Calu3 (cell line): Measurements from ENCODE around the gene MCC. TPM values are rescaled to one million over a fixed set of nuclear protein-coding genes. Genes with fewer than 3 reads are reported as not detected.

Experiments used
- BruUV-seq: library from RNA; stranded (reverse); fragments of 400-500 nt; replicated peaks from 2 replicates; lab custom pipeline; 2021; lab: Mats Ljungman, UMichigan
- CTCF ChIA-PET: fragments of 300-600 bp; sonication (Branson Sonifier 250); formaldehyde crosslinking; loops from one replicate; lab custom pipeline; 2022; ENCODE audit warnings: antibody characterized with exemption; lab: Charles Lee
- DNase-seq: peaks from one replicate; pipeline ENCODE4 v3.0.0; 2022
- H3K27ac Mint-ChIP-seq: one replicate; pipeline ENCODE4 v1.8.0; 2022; ENCODE audit warnings: mixed read lengths; ENCODE audit not compliant: unreplicated experiment
- H3K27me3 Mint-ChIP-seq: one replicate; pipeline ENCODE4 v1.8.0; 2022; ENCODE audit warnings: mixed read lengths; ENCODE audit not compliant: unreplicated experiment
- H3K36me3 Mint-ChIP-seq: one replicate; pipeline ENCODE4 v1.8.0; 2022; ENCODE audit warnings: mild to moderate bottlenecking, moderate library complexity, mixed read lengths; ENCODE audit not compliant: insufficient read depth, unreplicated experiment
- H3K4me1 Mint-ChIP-seq: one replicate; pipeline ENCODE4 v1.8.0; 2022; ENCODE audit warnings: mild to moderate bottlenecking, low read depth, mixed read lengths; ENCODE audit not compliant: unreplicated experiment
- H3K4me3 Mint-ChIP-seq: one replicate; pipeline ENCODE4 v1.8.0; 2022; ENCODE audit warnings: mild to moderate bottlenecking, low read depth, moderate library complexity, mixed read lengths; ENCODE audit not compliant: unreplicated experiment
- H3K9me3 Mint-ChIP-seq: one replicate; pipeline ENCODE4 v1.8.0; 2022; ENCODE audit warnings: low read depth, mixed read lengths; ENCODE audit not compliant: unreplicated experiment
- intact Hi-C: fragments of 100-400 bp; cut with micrococcal nuclease; formaldehyde crosslinking; loops from one replicate; pipeline ENCODE4 v1.10.0; 2022; ENCODE audit not compliant: unreplicated experiment
- total RNA-seq: library from RNA; stranded (reverse); gene quantifications from 2 replicates; pipeline ENCODE4 v1.2.3, GENCODE V29; 2022
- TF ChIP-seq, protein P1 (sequence below): fragments of 200-600 bp; IDR thresholded peaks from one replicate; pipeline ENCODE4 v1.8.0; 2022; ENCODE audit warnings: antibody characterized with exemption; ENCODE audit not compliant: unreplicated experiment

The MCC gene
- total RNA-seq, 1 experiment from 2014 or later, result 2.8 TPM

DNA sequence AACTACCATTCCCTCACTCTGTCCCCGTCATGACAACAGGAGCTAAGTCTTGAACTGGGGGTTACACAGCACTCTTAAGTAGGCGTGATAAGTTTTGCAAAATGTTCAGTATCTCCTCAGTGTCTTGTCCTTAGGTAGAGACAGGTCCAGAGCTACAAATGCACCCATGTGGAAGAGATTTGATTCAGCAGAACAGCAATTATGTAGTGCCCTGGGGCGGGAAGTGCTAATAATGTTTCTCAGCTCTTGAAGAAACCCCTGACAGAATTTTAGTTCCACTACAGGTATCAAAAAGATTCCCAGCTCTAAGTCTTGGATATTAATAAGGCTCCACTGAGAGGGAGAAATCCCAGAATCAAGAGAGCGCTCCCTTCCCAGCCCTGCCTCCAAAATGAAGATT is 462.0 kb downstream of the MCC start:
- no peaks in the 10 kb centered on the region for H3K9me3 Mint-ChIP-seq
- TF ChIP-seq, protein P1, sequence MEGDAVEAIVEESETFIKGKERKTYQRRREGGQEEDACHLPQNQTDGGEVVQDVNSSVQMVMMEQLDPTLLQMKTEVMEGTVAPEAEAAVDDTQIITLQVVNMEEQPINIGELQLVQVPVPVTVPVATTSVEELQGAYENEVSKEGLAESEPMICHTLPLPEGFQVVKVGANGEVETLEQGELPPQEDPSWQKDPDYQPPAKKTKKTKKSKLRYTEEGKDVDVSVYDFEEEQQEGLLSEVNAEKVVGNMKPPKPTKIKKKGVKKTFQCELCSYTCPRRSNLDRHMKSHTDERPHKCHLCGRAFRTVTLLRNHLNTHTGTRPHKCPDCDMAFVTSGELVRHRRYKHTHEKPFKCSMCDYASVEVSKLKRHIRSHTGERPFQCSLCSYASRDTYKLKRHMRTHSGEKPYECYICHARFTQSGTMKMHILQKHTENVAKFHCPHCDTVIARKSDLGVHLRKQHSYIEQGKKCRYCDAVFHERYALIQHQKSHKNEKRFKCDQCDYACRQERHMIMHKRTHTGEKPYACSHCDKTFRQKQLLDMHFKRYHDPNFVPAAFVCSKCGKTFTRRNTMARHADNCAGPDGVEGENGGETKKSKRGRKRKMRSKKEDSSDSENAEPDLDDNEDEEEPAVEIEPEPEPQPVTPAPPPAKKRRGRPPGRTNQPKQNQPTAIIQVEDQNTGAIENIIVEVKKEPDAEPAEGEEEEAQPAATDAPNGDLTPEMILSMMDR, result no peak
- H3K27ac Mint-ChIP-seq, result no peak overlapping the region

DNA sequence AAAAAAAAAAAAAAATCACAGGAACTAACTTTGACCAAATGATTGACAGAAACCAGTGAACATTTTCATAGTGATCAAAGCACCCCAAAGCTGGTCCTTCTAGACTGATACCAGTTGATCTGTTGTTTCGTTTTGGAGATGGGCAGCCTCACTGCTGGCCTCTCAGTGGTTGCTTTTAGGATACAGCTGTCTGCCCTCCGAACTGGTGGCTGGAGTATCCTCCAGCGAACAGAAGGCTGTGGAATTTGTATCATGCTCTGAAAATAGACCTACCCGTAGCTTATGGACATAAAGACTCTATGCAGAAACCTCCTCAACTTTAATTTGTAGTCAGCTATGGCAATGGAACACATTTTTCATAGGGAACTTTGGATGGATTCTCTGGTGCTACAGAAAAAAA is 462.7 kb downstream of the MCC start:
- TF ChIP-seq, protein P1, result no peak
- Mint-ChIP-seq H3K4me1 (peaks cover 27% of the 10 kb centered on the region), H3K9me3 (no peaks in the 10 kb centered on the region), H3K27ac (no peak overlapping the region), H3K27me3 (no peaks in the 10 kb centered on the region), H3K4me3 (no peak overlapping the region), H3K36me3 (peaks cover 27% of the 10 kb centered on the region)
- BruUV-seq, result no TSS peak
- CTCF ChIA-PET, result no interaction called here
- DNase-seq, result no peak
- intact Hi-C loops, result no loop called here

More for the DNA sequence above, 462.0 kb downstream of the MCC start:
- CTCF ChIA-PET, result no interaction called here
- no peak for DNase-seq
- H3K27me3 Mint-ChIP-seq, result no peaks in the 10 kb centered on the region
- no TSS peak for BruUV-seq
- H3K4me1 Mint-ChIP-seq, result peaks cover 21% of the 10 kb centered on the region
- intact Hi-C loops, result no loop called here
- H3K4me3 Mint-ChIP-seq, result no peak overlapping the region
- H3K36me3 Mint-ChIP-seq, result peaks cover 21% of the 10 kb centered on the region

DNA sequence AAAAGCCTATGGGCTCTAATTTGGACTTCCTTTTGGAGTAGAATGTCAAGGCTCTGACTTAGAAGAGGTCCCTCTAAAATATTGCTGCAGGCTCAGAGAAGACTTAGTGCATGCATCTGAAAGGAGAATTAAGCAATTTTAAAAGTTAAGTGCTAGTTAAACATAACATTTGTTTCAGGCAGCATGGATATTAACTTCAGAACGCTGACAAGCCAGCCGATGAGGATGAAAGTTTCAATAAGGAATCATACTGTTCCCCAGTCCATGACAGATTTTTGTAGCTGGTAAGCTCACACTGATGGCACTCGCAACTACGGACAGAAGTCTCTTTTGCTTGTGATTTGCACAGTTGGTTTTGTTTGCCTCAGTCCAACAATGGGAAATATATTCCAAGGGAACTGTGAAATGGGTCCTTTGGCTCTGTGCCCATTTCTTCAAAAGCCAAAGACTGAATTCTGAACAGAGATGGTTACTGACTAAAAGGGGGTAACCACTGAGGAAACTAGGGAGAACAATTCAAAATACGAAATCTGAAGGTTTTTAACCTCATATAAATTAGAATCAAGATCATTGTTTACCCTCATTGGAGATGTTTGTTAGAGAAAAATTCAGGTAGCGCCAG is 464.1 kb downstream of the MCC start:
- intact Hi-C loops, result no loop called here

DNA sequence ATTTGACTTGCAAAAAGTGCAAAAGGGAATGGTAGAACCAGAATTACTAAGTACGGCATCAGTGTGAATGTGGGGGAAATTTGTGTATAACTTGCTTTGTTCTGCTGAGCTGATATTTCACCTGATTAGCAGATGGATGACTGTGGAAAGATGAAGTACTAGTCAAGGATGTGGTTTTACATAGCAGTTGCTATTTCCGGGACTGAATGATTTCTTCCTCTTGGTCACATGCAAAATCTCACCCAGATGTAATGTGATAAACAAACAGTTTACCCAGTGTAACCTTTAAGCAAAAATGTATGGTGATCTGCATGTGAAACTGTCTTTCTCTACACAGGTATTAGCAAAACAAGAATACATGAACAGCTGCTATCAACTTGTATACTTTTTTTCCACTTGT is 465.6 kb downstream of the MCC start:
- no peaks in the 10 kb centered on the region for H3K9me3 Mint-ChIP-seq
- DNase-seq, result no peak
- peaks cover 27% of the 10 kb centered on the region for H3K36me3 Mint-ChIP-seq
- no TSS peak for BruUV-seq
- intact Hi-C loops, result no loop called here
- peak overlapping the region; percentile 42 for H3K27ac Mint-ChIP-seq
- CTCF ChIA-PET, result no interaction called here
- no peak overlapping the region for H3K4me3 Mint-ChIP-seq
- TF ChIP-seq, protein P1, result no peak
- H3K4me1 Mint-ChIP-seq, result peaks cover 56% of the 10 kb centered on the region
- H3K27me3 Mint-ChIP-seq, result no peaks in the 10 kb centered on the region

More for the DNA sequence above, 464.1 kb downstream of the MCC start:
- no peak overlapping the region for H3K4me3 Mint-ChIP-seq
- H3K9me3 Mint-ChIP-seq, result no peaks in the 10 kb centered on the region
- no TSS peak for BruUV-seq
- H3K36me3 Mint-ChIP-seq, result peaks cover 27% of the 10 kb centered on the region
- H3K4me1 Mint-ChIP-seq, result peaks cover 41% of the 10 kb centered on the region
- H3K27ac Mint-ChIP-seq, result no peak overlapping the region
- CTCF ChIA-PET, result no interaction called here
- DNase-seq, result no peak
- TF ChIP-seq, protein P1, result no peak
- no peaks in the 10 kb centered on the region for H3K27me3 Mint-ChIP-seq
